GM12874 (cell line): ENCODE data around the gene PHF19.

Source experiments
- CTCF ChIP-seq: IDR thresholded peaks from 2 replicates; pipeline ENCODE4 v1.5.1; 2011; ENCODE audit warnings: low read depth, mild to moderate bottlenecking, control low read depth, low read length, moderate library complexity; ENCODE audit not compliant: insufficient read depth

Gene PHF19

GRCh38 chr9:120916588-120916987, 39.6 kb upstream of the PHF19 start:
- no peak for TF ChIP-seq CTCF

DNA sequence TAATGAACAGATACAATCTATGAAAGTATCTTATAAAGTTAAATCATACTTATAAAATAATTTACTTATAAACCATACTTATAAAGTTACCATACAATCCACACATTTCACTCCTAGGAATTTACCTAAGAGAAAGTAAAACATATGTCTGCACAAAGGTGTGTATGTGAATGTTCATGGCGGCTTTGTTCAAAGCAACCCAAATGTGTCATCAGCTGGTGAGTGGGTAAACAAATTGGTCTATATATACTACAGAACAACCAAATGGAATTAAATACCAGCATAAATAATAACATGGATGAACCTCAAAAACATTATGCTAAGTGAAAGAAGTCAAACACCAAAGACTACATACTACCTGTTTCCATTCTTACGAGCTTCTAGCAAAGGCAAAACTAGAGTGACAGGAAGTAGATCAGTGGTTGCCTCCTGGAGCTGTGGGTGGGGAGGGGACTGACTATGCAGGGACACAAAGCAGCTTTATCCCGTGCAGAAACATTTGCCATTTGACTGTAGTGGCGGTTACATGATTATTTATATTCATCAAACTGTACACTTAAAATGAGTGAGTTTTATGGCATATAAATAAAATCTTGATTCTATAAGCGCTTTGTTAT, 39.0 kb upstream of the PHF19 start:
- no peak for TF ChIP-seq CTCF

DNA sequence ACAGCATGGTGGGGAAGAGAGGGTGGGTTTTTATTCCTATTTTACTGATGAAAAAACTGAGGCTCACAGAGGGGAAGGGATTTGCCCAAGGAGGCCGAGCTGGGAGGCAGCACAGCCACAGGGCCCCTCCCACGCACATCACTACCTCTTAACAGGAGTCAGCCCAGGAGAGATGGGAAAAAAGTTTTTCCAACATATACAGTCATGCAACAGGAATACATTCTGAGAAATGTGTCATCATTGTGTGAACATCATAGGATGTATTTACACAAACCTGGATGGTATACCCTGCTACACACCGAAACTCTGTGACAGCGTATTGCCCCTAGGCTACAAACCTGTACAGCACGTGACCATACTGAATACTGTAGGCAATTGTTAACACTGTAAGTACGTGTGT, 38.0 kb upstream of the PHF19 start:
- no peak for TF ChIP-seq CTCF

DNA sequence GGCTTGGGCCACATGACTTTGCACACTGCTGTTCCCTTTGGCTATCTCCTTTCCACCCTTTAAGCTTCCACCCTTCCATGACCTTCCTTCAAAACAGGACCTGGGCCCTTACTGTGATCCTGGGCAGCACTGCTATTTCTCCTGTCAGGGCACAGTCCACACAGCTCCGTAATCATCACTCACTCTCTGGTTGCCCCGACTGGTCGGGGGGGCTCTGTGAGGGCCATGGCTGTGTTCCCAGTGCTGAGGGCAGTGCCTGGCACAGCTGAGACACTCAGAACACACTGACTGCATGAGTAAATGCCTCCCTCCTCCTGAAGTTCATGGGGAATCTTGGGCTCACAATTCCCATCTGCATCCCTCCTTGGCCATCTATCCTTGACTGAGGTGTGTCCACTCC, 37.4 kb upstream of the PHF19 start:
- TF ChIP-seq CTCF: no peak

DNA sequence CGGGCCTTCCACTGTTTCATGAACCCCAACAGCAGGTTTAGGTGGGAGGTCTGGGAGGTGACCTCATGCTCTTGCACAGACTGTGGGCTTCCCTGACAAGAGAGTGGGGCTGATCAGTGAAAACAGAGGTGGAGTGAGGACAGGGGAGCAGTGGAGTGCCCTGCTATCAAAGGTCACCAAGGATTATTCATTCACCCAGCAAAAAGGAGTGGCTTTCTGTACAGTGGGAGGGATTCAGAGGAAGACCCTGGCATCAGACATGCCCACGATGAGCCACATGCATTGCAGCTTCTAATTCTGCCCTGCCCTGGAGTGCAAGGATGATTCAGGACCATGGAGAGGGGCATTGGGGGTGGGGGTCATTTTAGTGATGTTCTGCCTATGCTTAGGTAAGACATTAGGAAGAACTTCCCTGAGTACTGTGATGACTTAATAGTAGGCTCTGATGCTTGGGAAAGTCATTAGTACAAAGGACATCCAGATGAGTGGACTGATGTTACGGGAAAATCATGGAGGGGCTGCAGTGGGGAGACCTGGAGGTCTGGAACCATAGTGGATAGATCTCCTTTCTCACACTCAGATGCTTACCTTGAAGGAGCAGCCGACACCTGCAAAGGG, 36.8 kb upstream of the PHF19 start:
- TF ChIP-seq CTCF: no peak

- TF ChIP-seq CTCF: no peak
Measured at GRCh38 chr9:120912958-120913646, 36.1 kb upstream of the PHF19 start.

GRCh38 chr9:120911295-120911837, 34.4 kb upstream of the PHF19 start:
- TF ChIP-seq CTCF: no peak
